RWPE2 (cell line): ENCODE data around the gene NLGN4X.
A peak's percentile ranks its signal among the peaks of the same experiment; 100 is the strongest.

Experiments
- ATAC-seq: fragments of 200-7000 bp; cut with Tn5 transposase; 3 replicates; pipeline ENCODE4 v1.9.1; 2021; ENCODE audit warnings: low read depth
- DNase-seq: peaks from one replicate; pipeline ENCODE4 v3.0.0-alpha.2; 2020; ENCODE audit warnings: low spot score
- H3K27ac ChIP-seq: fragments of 450-650 bp; 2 replicates; pipeline ENCODE4 v1.5.1; 2017; ENCODE audit warnings: mild to moderate bottlenecking; ENCODE audit not compliant: poor library complexity, severe bottlenecking
- H3K27me3 ChIP-seq: fragments of 250-450 bp; sonication (Bioruptor Pico); 2 replicates; pipeline ENCODE4 v1.5.1; 2021; ENCODE audit warnings: mild to moderate bottlenecking, moderate library complexity; ENCODE audit not compliant: insufficient read depth, poor library complexity, severe bottlenecking
- H3K36me3 ChIP-seq: fragments of 250-450 bp; sonication (Bioruptor Pico); 2 replicates; pipeline ENCODE4 v1.5.1; 2020; ENCODE audit warnings: low read depth, mild to moderate bottlenecking, moderate library complexity
- H3K4me1 ChIP-seq: fragments of 250-450 bp; sonication (Bioruptor Pico); 2 replicates; pipeline ENCODE4 v1.5.1; 2021; ENCODE audit warnings: mild to moderate bottlenecking, moderate library complexity; ENCODE audit not compliant: insufficient read depth, poor library complexity, severe bottlenecking
- H3K4me3 ChIP-seq: fragments of 250-450 bp; sonication (Bioruptor Pico); 2 replicates; pipeline ENCODE4 v1.5.1; 2021; ENCODE audit warnings: mild to moderate bottlenecking, moderate library complexity; ENCODE audit not compliant: severe bottlenecking
- H3K9me3 ChIP-seq: fragments of 250-450 bp; sonication (Bioruptor Pico); 2 replicates; pipeline ENCODE4 v1.5.1; 2021; ENCODE audit warnings: mild to moderate bottlenecking, moderate library complexity; ENCODE audit not compliant: severe bottlenecking
- CTCF ChIP-seq: fragments of 450-650 bp; IDR thresholded peaks from one replicate; pipeline ENCODE4 v1.5.1; 2017; ENCODE audit warnings: mild to moderate bottlenecking, moderate library complexity; ENCODE audit not compliant: poor library complexity, severe bottlenecking

NLGN4X gene

GRCh38 chrX:5898463-5898862 lies 330.2 kb downstream of the NLGN4X start:
- DNase-seq: no peak
- Histone ChIP-seq H3K9me3 (no peaks in the 10 kb centered on the region), H3K4me3 (no peak overlapping the region), H3K27ac (no peak overlapping the region), H3K4me1 (no peaks in the 10 kb centered on the region), H3K27me3 (no peaks in the 10 kb centered on the region), H3K36me3 (no peaks in the 10 kb centered on the region)
- ATAC-seq: peak; percentile 41
- no peak for TF ChIP-seq CTCF

GRCh38 chrX:5891378-5891777 lies 337.3 kb downstream of the NLGN4X start:
- Histone ChIP-seq H3K27ac (no peak overlapping the region), H3K4me3 (no peak overlapping the region), H3K36me3 (no peaks in the 10 kb centered on the region), H3K27me3 (no peaks in the 10 kb centered on the region), H3K4me1 (no peaks in the 10 kb centered on the region), H3K9me3 (no peaks in the 10 kb centered on the region)
- TF ChIP-seq CTCF: no peak
- DNase-seq: no peak
- no peak for ATAC-seq

- H3K36me3 ChIP-seq: no peaks in the 10 kb centered on the region
- DNase-seq: no peak
Measured at GRCh38 chrX:5876984-5877596, 351.6 kb downstream of the NLGN4X start.

GRCh38 chrX:5870238-5870637 lies 358.4 kb downstream of the NLGN4X start:
- H3K4me1 ChIP-seq: peaks cover 9% of the 10 kb centered on the region
- no peak for TF ChIP-seq CTCF
- no peaks in the 10 kb centered on the region for H3K9me3 ChIP-seq
- H3K36me3 ChIP-seq: no peaks in the 10 kb centered on the region
- no peaks in the 10 kb centered on the region for H3K27me3 ChIP-seq
- H3K27ac ChIP-seq: peak overlapping the region; percentile 57
- DNase-seq (no peak), ATAC-seq (peak; percentile 58)
- no peak overlapping the region for H3K4me3 ChIP-seq

More at GRCh38 chrX:5876984-5877596, 351.6 kb downstream of the NLGN4X start:
- H3K9me3 ChIP-seq: no peaks in the 10 kb centered on the region
- H3K27me3 ChIP-seq: no peaks in the 10 kb centered on the region
- TF ChIP-seq CTCF: peak; percentile 73
- H3K27ac ChIP-seq: no peak overlapping the region
- no peaks in the 10 kb centered on the region for H3K4me1 ChIP-seq
- ATAC-seq: no peak
- no peak overlapping the region for H3K4me3 ChIP-seq

- peak; percentile 74 for ATAC-seq
- Histone ChIP-seq H3K9me3 (no peaks in the 10 kb centered on the region), H3K27me3 (no peaks in the 10 kb centered on the region), H3K4me3 (no peak overlapping the region), H3K4me1 (peaks cover 9% of the 10 kb centered on the region), H3K27ac (peak overlapping the region; percentile 57), H3K36me3 (no peaks in the 10 kb centered on the region)
- no peak for DNase-seq
- no peak for TF ChIP-seq CTCF
Measured at GRCh38 chrX:5869786-5870185, 358.9 kb downstream of the NLGN4X start.
